Iris pigment epithelial cell (primary cell): ENCODE data around the gene IL1RAPL2.
"Not testable (repeated sequence)": the region's sequence is repeated elsewhere in the genome, so short reads cannot be mapped to it uniquely, and the experiment has no call there.

ENCODE experiments used
- DNase-seq: peaks from one replicate; pipeline ENCODE4 v3.0.0-alpha.2; 2011; ENCODE audit warnings: low read depth

IL1RAPL2 gene

GRCh38 chrX:105018865-105019264, 452.9 kb downstream of the IL1RAPL2 start:
- DNase-seq: peak; percentile 1

- DNase-seq: not testable (repeated sequence)
These were observed 463.0 kb downstream of the IL1RAPL2 start for GRCh38 chrX:105028962-105029361.

- DNase-seq: no peak
These were observed 472.8 kb downstream of the IL1RAPL2 start for GRCh38 chrX:105038672-105039328.

- DNase-seq: no peak
These were observed 484.9 kb downstream of the IL1RAPL2 start for GRCh38 chrX:105050921-105051320.

- no peak for DNase-seq
These were observed 485.4 kb downstream of the IL1RAPL2 start for GRCh38 chrX:105051364-105051763.

GRCh38 chrX:105052926-105053325, 486.9 kb downstream of the IL1RAPL2 start:
- no peak for DNase-seq

- no peak for DNase-seq
These were observed 497.7 kb downstream of the IL1RAPL2 start for GRCh38 chrX:105063743-105064142.

GRCh38 chrX:105098201-105098600, 532.2 kb downstream of the IL1RAPL2 start:
- DNase-seq: no peak

DNA sequence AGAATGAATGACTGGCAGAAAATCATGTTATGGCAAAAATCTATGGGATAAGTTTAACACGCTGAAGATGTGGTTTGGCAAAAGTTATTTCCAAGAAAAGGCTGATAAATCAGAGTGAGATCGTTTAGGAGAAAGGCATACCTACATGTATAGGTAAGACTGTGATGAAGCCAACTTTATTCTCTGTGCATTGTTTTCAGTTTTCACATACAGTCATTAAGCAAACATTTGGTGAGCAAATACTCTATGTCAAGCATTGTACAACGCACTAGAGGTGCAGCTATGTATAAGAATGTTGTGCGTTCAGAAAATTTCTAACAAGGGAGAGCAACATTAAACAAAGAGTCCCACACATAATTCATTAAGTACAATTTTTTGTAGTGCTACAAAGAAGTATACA, 532.8 kb downstream of the IL1RAPL2 start:
- DNase-seq: no peak

GRCh38 chrX:105101378-105101777, 535.4 kb downstream of the IL1RAPL2 start:
- DNase-seq: no peak

DNA sequence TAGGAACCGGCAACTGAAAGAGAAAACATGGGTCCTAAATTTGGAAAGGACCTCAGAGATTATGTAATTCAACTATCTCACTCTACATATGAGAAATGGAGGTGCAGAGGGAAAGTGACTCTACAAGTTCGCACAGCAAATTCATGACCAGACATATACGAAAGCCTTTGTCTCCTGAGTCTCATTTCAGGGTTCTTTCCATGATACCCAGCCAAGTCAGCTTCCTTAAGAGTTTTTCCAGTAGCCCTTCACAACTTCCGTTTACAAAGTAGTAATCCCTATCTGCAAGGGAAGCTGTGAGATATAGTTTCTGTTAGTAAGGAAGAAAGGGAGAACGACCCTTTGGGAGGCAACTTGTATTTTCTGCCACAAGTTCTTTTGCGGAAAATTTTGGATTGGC, 543.9 kb downstream of the IL1RAPL2 start:
- DNase-seq: no peak

DNA sequence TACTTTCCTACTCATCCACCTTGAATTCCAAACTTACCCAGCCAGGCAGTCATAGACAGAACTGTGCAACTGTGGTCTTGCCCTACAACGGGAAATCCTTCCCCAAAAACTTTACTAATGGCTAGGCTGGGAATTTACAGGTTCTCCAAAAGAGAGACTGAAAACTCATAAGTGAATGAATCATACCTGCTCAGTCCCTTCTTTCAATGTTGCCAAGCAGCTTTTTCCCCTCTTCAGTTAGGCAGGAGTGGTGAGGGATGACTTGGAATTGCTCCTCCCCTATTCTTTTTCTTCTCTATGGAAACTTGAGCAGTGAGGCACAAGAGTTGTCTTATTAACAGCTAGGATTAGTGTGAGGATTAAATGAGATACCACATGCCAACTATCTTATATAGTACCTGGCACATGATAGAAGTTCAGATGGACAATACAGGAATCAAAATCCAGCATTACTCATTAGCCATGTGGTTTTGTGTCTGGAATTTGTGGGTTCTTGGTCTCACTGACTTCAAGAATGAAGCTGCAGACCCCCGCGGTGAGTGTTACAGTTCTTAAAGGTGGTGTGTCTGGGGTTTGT, 548.6 kb downstream of the IL1RAPL2 start:
- no peak for DNase-seq

- DNase-seq: not testable (repeated sequence)
These were observed 549.8 kb downstream of the IL1RAPL2 start for GRCh38 chrX:105115596-105116320.

- peak; percentile 0 for DNase-seq
These were observed 550.5 kb downstream of the IL1RAPL2 start for GRCh38 chrX:105116486-105116885.

- peak; percentile 14 for DNase-seq
These were observed 551.6 kb downstream of the IL1RAPL2 start for GRCh38 chrX:105117621-105118020.

DNA sequence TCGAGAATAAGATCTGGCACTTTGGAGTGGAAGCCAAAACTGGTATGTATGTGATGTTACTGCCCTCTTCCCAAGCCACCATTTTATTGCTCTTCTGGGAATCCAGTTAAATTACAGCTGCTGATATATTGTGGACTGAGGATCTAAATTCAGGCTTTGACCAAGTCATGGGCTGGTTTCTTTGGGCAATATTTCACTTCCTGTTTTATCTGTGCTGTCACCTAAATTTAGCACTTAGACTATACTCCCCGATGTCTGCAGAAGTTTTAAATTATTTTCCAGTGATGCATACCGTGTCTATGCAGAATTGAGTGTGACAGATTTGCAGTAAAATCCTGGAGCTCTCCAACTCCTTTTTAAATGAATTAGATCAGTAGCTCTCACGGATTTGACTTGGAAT, 554.5 kb downstream of the IL1RAPL2 start:
- no peak for DNase-seq

DNA sequence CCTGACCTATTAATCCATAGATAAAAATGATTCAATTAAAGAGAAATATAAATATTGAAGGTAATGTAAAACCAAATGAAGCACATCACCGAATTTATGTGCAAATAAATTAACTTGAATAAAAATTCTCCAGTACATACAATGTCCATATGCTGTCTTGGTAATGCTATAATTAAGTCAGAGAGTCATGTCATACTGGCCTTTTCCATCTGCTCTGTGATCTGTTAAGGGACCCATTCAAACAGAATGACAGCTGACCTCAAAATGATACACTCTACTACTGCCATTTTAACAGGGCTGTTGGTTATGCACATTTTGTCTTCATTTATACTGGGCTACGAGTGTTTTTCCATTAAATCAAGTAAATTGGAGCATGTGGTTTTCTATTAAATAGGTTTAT, 555.2 kb downstream of the IL1RAPL2 start:
- no peak for DNase-seq

- peak; percentile 14 for DNase-seq
These were observed 560.2 kb downstream of the IL1RAPL2 start for GRCh38 chrX:105126201-105126600.

DNA sequence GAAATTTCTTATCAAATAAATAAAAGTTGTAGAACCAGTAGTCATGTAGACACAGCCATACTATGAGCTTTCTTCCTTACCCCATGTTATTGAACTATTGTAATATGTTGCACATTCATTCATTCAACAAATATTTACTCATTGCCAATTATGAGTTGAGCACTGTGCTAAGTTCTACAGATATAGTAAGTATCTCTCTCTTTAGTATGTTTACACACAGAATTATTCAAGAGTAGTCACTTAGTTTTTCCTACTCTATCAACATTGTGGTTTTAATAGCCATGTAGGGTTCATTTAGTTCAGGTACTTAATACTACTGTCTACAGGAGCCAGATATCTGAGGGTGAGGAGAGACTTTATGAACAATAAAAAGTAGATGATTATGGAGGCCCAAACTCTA, 568.3 kb downstream of the IL1RAPL2 start:
- DNase-seq: no peak

DNA sequence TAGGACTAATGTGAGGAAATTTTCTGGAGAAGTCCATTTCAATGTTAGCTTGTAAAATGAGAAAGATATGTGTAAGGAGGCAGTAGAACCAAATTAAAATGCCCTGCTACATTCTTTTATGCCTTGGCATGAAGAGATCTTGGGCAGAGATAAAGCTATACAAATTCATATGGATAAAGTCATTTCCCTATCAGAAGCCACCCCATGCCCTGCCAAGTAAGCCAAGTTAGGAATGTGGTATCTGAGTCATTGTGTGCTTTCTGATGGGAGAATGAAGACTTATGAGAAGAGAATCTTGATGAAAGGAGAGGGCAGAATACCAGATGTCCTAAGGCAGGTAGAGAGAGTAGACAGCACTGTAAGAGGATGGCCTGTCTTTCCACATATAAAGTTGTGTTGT, 570.8 kb downstream of the IL1RAPL2 start:
- no peak for DNase-seq

DNA sequence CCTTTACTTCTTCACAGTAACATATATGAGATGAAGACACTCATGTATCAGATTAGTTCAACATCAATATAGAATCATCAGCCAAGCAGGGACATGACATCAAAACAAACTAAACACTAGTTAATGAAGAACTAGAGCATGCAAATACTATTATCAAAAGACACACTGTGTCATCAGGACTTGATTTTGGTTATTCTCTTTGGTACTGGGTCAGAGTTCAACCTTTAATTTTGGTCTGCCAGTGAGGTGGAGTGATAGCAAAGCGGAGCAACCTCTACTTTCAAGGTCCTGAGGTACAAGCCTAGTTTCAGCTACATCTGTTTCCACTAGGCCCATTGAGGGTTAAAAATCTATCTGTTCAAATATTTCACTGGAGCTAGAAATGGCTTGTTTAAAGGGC, 584.0 kb downstream of the IL1RAPL2 start:
- no peak for DNase-seq

DNA sequence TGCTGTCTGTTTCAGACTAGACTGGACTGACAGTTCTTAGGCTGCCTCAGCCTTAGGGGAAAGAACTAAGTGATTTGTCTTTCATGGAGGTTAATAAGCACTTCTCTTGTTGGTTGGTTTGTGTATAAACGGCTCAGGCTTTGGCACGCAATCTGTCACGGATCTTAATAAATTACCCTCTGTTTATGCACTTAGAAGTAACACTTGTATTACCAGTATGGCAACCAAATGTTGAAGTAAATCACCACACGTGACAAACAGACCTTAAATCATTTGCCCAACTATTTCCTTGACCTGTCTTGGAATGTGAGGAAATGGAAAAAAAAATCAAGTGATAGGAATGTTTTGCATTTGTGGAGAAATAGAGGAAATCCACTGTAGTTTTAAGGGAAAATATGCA, 584.6 kb downstream of the IL1RAPL2 start:
- DNase-seq: no peak

DNA sequence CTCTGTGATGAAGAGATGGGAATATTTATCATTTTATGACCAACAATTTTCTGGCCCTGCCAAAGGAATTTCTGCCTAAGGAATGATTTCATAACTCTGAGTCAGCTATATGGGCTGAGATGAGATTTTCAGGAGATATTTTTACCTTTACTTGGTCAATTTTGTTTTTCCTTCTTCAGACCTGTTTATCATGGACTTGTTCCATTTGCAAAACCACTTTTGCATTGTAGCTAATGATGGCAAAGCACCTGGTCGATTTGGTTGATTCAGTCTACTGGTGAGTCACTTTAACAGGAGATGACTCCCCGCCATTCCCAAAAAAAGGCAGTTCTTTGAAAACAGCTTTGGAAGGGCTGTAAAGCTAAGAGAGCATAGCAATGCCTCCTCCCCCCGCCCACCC, 601.2 kb downstream of the IL1RAPL2 start:
- peak; percentile 6 for DNase-seq
